Activated CD4-positive, CD25-positive, alpha-beta regulatory T cell treated with anti-CD3 and anti-CD28 coated beads, Interleukin-2, amount 50 U/mL, for 16 hours (primary cell): ENCODE data around the gene CACNG5.

Experiments used
- DNase-seq: peaks from one replicate; pipeline ENCODE4 v3.0.0-alpha.2; 2020; ENCODE audit warnings: low read depth, low spot score

The CACNG5 gene

DNA sequence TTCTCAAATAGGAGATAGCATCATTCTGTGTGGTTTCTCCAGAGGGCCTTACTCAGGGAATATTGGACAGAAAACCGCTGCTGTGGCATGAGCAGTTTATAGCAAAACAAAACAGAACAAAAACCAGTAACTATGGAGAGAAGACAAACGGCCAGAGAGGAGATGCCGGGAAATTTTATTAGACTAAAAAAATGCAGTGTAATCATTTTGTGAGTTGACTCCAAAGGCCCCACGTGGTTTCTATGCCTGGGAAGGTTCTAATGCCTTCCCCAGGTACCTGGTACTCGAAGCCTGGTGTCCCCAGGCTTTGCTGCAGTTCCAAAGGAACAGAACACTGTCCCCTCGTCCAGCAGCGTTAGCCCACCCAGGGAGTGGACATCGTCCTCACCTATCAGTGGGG lies 12.9 kb upstream of the CACNG5 start:
- DNase-seq: no peak

DNA sequence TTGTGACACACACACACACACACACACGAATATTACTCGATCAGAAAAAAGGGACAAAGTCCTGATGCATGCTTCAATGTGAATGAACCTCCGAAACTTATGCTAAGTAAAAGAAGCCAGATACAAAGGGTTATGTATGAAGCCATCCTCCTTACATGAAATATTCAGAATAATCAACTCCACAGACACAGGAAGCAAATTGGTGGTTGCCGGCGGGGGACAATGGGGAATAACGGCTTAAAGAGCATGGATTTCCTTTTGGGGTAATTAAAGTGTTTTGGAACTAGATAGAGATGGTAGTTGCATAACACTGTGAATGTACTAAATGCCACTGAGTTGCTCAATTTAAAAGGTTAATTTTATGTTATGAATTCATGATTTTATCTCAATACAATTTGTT lies 8.1 kb upstream of the CACNG5 start:
- DNase-seq: no peak

DNA sequence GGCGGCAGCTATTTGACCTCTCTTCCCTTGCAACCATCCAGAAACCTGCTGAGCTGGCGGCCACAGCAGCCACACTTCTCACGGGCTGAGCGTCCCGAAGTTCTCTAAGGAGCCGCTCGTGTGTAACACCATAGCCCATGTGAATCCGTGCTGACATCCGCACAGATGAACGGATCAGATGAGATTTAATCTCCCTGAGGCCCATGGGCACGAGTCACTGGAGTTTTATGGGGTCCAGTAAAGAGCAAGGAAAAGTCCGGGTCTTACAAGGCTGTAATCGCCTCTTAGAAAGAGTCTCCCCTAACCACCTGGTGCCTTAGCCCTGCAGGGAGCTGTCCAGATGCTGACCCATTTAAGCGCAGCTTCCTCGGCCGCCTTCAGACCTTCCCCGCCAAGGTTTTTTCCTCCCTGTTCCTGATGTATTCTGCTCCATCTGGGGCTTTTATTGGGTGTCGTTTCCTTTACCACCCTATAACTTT lies 5.5 kb upstream of the CACNG5 start:
- no peak for DNase-seq

DNA sequence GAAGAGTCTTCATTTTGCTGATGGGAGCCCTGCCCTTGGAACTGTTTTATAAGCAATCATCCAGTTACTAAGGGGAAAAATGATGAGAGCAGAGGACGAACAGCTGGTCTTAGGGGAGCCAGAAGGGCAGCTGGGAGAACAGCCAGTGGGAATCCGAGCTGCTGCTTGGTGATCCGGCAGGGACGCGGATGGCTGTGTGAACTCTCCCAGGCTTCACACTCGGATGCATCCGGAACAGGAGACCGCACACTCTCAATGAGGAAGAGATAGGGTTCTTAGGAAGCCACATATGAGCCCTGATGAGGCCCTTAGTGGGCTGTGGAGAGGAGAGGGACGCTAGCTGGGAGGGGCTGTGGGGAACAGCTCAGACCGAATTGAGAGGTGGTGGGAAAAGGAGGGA lies 5.0 kb upstream of the CACNG5 start:
- no peak for DNase-seq

DNA sequence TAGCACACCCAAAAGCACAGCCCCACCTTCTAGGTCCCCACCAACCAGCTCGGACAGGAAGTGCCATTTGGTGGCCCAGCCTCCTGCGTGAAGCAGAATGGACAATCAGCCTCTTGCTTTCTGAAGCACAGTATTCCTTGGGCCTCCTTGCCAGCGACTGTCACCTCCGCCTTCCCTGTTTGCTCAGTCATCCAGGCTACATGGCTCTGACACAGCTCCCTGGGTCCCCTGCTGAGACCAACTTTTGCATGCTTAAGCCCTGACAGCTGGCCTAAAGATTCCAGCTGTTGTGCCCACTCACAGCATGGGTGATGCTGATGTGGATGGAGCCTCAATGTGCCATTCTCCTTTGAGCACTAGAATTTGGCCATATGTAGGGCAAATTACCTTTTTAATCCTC lies 4.5 kb upstream of the CACNG5 start:
- no peak for DNase-seq

DNA sequence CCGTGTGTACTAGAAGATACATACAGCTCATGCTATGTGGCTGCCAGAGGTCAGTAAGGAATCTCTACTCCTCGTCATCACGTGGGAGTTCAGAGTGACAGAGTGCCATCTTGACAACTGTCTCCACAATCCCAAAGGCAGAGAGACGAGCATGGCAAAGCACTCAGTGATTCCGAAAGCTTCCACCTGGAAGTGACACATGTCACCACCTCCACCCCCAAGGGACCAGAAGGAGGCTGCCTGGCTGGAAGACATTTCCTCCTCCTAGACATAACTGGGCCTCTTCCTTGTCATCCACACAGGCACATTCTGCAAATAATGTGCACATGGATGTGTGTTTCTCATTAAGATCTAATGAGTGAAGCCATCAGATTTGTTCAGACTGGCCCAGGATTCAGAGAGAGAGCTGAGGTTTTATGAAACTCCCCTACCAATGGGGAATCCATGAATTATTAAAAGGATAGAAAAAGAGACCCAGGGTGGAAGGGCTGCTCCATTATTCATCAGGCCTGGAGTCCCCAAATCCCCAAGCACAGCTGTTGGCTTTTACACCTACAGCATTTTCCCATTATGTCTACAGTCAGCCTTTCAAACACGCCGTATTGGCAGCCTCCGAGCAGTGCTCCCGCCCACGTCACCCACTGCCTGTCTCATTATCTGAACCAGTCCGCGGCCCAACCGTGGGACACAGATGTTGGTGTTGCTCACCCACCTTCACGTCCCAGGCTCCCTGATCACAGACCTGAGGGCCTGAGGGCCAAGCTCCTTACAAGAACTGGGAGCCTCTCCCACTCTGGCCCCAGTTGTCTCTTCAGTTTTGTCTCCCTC lies 3.3 kb upstream of the CACNG5 start:
- no peak for DNase-seq

DNA sequence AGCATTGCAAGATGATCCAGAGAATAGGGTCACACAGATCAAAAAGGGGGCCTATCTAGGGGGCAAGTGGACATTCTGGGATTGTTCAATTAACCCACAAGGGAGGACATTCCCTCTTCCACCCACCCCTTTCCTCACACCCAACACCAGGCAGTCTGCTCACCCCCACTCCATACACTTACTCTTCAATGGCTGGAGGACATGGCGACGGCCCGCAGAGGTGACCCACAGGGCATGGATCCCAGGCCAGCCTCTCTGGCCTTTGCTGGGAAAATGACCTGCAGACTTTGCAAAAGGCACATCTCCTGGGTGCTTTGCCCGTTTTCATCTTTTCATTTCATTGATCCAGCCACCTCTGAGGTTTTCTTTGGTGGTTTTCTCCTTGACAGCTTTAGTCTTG lies 1.7 kb upstream of the CACNG5 start:
- no peak for DNase-seq

DNA sequence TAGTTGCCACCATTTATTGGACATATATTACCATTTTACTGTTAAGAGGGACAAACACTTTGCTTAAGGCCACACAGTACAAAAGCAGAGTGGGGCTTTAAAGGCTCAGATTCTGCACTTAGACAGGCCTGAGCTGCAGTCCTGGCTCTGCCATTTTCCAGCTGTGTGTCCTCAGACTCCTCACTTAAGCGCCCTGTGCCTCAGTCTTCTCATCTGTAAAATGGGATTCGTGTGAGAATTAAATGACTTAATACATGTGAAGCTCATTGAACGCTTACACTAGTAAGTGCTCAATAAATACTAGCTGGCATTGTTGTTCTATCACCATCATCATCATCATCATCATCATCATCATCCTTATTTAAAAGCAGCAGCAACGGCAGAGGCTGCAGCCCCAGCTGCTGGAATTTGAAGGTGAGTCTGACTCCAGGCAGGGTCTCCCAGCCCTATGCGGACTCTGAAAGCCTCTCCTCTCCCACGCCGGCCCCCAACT lies 445 bp upstream of the CACNG5 start:
- DNase-seq: no peak

DNA sequence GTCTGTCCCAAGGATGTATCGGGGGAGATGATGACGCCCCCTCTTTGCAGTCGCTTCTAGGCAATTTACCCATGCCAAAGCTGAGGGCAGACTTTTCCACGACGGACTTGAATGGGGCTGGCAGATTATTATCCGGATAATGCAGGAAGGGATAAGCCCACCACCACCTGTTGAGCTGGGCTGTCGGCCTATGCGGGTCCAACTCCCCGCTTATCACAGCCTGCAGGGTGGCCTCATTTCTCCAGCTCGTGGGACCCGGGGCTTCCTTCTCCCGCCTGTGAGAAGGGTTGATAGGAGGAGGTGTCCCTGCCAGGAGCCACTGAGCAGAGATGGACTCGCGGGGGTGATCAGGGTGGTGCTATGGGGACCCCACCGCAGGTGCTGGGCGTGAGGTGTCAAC lies 559 bp downstream of the CACNG5 start:
- no peak for DNase-seq

DNA sequence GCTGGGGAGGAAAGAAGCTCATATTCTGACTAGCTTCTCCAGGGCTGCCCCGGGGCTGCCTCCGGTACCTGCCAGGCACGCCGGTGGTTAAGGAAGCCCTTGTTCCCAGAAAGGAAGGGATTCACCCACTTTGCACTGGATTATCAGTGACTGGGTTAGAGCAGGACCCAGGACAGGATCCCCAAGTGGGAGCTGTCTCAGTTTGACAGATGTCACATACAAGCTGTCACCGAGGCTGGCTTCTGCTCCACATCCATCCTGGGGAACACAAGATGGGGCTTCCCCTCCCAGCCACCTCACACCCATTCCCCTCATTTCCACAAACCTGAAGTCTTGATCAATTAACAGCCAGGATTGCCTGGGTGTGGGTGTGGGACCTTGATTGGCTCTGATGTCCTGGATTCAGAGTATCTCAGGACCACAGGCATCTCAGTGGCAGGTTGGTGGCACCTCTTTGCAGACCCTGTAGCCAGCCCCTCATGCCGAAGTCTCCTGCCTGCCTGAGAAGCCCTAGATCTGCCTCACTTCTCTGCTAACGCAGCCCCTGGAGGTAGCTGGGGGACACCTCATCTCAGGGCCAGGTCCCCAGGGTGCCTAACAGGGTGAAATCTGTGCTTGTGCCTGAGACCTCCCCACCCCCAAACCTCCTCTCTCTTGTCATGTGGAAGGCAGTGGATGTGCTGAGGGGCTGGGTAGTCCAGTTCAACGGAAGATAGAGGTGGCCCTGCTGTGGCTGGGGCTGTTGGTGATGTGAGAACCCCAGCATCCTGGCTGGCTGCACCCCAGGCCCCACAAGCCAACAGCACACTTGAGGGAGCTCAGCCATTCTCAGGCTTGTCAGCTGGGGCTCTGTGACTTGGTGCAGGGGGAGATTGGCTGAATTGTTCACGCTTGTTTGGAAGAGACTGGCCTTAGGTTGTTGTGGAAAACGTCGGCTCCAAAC lies 1.4 kb downstream of the CACNG5 start:
- no peak for DNase-seq

DNA sequence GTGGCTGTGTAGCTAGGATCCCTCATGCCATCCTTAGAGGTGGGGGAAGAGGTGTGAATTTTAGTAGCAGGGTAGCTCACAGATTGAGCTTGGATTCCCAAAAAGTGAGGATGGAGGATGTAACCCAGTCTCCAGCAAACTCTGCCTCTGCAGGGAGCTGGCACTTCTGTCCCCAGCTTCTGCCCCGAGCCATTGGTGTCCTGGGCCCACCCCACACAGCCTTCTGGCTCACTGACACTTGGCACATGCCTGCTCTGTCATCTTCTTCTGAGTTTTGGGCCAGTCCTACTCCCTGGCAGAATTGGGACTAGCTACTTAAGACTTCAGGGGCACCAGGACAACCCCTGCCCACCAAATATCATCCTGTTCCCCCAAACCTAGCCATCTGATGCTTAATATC lies 2.3 kb downstream of the CACNG5 start:
- no peak for DNase-seq

DNA sequence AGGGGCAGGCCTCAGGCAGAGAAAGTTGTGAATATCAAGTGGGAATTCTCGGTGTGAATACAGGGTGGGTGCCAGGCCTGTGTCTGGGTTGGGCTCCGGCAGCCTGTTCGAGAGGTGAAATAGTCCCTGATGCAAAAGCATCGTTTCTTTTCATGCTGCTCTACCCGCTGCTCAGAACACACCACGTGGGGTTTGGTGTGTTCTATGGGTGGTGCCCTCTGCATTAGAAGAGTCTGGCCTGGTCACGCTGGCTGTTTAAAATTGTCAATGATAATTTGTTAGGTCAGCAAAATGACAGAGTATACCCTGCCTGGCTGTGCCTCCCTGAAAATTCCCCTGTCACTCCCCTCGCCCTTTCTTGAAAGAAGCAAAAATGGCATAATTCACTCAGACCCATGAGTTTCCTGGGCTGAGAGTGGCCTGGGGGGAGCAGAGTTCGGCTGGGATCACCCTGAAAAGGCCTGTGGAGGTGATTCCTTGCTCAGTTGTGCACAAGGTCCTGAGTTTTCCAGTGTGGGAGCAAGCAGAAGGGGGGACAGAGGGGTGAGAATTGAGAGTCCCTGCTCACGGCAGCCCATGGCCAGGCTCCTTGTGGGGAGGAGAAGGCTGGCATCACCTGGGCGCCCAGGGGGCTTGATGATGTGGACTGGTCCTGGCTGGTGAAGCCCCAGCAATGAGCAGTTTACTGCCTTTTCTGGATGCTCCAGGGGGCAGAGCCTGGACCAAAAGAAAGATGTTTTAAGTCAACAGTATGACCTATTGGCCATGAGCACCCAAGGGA lies 3.2 kb downstream of the CACNG5 start:
- DNase-seq: no peak

DNA sequence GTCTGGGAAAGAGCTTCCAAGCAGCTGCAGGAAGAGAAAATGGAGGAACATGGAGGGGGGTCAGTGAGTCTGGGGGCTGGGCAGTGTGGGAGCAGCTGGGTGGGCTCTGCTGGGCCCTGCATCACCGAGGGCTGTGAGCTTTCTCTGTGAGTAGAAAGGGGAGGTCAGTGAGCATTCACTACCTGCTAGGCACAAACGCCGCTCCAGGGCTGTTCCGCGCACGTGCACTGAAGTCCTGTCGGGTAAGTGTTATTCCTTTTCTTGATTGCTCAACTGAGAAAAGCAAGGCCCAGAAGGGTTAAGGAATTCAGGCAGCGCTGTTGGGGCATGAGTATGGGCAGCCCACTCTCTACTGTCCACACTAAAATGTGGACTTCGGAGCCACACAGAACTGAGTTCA lies 4.7 kb downstream of the CACNG5 start:
- DNase-seq: no peak

DNA sequence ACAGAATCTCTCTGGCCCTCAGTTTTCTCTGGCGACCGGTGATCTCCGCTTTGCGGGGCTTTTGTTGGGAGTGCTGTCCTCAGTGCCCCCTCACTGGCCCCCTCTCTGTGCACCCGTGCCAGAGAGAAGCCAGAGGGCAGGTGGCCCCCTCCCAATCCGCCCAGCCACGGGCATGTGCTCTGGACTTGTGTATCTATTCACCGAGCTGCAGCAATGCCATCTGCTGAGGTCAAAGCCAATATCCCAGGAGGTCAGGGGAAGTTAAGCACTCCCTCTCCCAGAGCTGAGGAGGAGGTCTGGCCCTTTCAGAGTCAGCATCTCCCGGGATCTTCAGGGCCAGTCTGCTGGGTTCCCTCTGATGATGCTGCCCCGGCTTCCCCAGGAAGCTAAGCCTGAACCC lies 5.1 kb downstream of the CACNG5 start:
- DNase-seq: no peak

DNA sequence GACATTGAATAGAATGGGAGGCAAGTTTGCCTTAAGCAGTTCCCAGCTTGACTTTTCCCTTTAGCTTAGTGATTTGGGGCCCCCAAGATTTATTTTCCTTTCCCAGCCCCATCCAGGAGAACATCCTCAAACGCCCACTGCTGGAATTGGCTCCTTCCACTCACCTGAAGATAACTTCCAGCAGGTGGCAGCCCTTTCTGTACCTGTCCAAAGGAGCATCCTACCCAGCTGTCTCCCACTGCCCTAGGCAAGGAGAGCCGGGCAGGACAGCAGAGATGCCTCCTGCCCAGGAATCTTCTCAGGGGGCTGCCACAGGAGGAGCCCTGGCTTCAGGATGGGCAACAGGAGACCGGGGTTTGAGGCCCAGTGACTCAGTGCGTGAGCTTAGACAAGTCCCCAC lies 6.4 kb downstream of the CACNG5 start:
- DNase-seq: no peak

DNA sequence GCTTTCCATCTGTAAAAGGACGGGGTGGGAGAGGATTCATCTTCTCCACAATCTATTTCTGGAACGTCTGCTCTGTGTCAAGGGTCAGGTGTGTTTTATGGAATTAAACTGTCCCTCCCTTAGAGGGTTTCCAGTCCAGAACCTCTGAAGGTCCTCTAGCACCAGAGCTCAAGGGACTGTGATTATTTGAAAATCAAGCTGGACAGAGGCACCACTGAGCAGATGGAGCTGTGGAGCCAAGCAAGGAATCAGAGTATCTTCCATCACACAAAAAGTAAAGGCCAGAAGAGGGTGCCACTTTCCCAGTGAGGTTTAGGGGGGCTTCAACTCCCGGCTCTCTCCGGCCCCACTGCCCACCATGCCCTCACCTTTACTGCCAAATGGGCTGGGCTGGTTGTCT lies 6.8 kb downstream of the CACNG5 start:
- no peak for DNase-seq

DNA sequence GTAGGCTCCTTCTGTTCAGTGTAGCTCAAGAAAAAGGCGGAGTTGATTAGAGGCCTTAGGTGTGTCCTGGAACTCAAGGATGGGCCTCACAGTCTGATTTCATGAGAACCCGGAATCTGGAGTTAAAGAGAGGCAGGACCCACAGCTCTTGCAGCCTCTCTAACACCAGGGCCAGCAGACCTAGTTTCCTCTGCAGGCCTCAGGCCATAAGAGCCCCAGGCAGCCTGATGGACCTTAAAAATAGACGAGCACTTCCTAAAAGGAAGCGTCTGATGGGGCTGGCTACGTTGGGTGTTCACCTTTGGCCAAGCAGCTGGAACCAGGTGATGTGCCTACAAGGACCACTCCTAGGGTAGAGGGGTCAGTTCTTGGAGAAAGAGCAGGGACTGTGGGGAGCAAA lies 7.6 kb downstream of the CACNG5 start:
- no peak for DNase-seq

DNA sequence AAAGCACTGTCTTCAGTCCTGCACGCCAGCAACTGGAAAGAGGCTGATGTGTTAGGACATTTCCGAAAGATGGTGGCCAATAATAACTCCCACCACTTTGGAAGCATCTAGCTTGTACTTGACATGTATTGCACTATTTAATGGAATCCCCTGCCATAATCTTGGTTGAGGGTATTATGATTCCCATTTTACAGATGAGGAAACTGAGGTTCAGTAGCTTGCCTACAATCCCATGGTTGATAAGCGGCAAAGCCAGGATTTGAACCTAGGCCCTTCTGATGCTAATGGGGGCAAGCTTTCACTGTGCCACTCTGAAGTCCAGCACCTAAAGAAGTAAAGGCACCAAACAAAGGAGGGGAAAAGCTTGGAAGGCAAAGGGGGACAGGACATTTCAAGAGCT lies 8.0 kb downstream of the CACNG5 start:
- no peak for DNase-seq

DNA sequence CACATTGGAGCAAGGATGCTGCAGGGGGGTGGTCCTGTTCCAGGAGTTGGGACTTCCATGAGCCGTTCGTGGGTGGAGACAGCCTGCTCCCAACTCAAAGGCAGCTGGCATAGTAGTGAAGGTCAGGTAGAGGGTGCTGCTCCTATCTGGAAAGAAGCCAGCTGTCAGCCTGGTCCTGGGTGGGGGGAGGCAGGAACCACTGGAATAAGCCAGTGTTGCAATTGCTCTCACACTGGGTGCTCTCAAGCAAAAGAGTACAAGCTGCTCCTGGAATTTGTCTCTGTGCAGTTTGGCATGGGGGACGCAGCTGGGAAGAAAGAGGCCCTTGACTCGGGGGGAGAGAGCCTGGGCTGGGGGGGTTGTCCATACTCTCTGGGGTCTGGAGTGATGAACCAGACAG lies 8.7 kb downstream of the CACNG5 start:
- DNase-seq: no peak

DNA sequence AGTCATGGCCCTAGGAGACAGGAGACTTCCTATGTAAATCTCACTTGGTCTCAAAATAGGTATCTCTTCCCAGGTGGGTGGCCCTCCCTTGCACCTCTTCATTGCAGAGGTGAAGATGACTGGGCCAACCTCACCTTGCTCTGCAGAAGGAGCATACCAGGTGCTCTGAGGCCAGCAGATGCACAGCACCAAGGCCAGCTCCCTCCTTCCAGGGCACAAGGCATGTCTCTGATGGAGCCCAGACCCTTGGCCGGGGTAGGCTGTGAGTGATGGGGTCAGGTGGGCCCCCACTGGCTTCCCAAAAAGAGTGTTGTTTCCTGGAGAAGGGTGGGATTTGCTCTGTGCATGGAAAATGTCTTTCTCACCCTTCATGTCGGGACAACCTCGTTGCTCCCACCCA lies 12.8 kb downstream of the CACNG5 start:
- DNase-seq: no peak

DNA sequence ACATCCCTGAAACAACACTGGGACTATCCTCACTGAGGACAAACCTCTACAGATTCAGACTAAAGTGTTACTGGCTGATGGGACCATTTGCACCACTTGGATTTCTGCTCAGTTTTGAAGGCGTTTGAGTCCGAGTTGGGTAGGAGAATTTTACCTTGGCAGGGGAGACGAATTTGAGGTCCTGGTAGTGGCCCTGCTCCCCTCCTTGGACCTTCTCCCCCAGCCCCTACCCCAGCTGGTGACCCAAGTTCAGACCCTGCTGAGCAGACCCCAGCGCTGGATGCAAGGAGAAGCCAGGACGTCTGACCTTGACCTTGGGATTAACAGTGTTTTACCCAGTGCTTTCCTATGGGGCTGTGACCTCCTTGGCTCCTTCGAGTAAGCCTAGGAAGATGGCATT lies 13.6 kb downstream of the CACNG5 start:
- DNase-seq: no peak
